GM12801 (cell line): Measurements from ENCODE around the gene ANKRD37.

ENCODE experiments used
- CTCF ChIP-seq: IDR thresholded peaks from one replicate; pipeline ENCODE4 v1.5.1; 2011; ENCODE audit warnings: control low read depth; ENCODE audit not compliant: insufficient read length; ENCODE audit errors: extremely low read depth

Gene ANKRD37

GRCh38 chr4:185396724-185397385 lies at the start of gene ANKRD37:
ANKRD37 (plus strand) TSS chr4:185396841; CDS start chr4:185396924, 83 bp downstream.
- TF ChIP-seq CTCF, result no peak

GRCh38 chr4:185346975-185347601 lies 49.6 kb upstream of the ANKRD37 start:
- TF ChIP-seq CTCF, result no peak

- TF ChIP-seq CTCF, result no peak
Observed at GRCh38 chr4:185351691-185352090, 45.0 kb upstream of the ANKRD37 start.

GRCh38 chr4:185352202-185352601 lies 44.4 kb upstream of the ANKRD37 start:
- no peak for TF ChIP-seq CTCF

GRCh38 chr4:185352741-185353140 lies 43.9 kb upstream of the ANKRD37 start:
- TF ChIP-seq CTCF, result no peak

- no peak for TF ChIP-seq CTCF
Observed at GRCh38 chr4:185357211-185357610, 39.4 kb upstream of the ANKRD37 start.

GRCh38 chr4:185357733-185358440 lies 38.8 kb upstream of the ANKRD37 start:
- TF ChIP-seq CTCF, result no peak
